ENCODE measurements around the gene DDX55.
"Not testable (repeated sequence)": the region's sequence is repeated elsewhere in the genome, so short reads cannot be mapped to it uniquely, and the experiment has no call there.

DDX55 gene, protein sequence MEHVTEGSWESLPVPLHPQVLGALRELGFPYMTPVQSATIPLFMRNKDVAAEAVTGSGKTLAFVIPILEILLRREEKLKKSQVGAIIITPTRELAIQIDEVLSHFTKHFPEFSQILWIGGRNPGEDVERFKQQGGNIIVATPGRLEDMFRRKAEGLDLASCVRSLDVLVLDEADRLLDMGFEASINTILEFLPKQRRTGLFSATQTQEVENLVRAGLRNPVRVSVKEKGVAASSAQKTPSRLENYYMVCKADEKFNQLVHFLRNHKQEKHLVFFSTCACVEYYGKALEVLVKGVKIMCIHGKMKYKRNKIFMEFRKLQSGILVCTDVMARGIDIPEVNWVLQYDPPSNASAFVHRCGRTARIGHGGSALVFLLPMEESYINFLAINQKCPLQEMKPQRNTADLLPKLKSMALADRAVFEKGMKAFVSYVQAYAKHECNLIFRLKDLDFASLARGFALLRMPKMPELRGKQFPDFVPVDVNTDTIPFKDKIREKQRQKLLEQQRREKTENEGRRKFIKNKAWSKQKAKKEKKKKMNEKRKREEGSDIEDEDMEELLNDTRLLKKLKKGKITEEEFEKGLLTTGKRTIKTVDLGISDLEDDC

DNA sequence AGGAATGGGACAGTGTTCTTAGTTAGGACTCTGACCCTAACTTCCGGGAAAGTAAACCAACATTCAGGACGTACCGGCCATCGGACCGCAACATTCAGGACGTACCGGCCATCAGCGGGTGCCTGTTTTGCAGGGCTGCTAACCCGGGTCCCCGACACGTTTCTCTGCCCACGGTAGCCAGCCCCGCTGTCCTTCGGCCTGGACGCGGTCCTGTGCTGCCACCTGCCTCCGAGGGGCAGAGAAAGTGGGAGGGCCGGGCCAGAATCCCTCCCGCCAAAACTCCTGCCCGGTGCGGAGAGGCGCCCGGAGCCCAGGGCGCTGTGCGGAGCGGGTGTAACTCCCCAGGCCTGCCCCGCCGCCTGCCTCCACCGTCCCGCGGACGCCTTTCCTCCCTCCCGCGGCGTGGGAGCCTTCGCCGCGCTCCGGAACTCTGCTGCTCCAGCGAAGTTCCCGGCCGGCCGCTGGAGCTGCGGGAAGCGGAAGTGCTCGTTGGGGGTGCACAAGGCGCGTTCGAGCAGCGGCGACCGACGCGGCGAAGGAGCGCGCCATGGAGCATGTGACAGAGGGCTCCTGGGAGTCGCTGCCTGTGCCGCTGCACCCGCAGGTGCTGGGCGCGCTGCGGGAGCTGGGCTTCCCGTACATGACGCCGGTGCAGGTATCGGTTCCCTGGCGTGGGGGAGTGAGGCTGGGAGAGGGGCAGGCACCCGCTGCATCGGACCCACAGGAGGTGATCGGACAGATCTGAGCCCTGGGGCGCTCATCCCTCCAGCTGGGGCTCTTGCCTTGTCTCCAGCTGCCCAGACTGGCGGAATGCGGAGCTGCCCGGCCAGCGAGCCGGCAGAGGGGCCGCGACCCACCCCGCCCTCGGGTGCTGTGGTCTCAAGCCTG, at the start of gene DDX55:
Gene DDX55 (plus strand): TSS at position 498 of the 888 bp plus-strand sequence. CDS start 50 bp downstream, at position 548.
- H3K27ac ChIP-seq (ENCODE audit: low read depth, low read length) = peak within 1 kb of the TSS; percentile 94
- H3K36me3 ChIP-seq (ENCODE audit: control insufficient read depth, insufficient read depth, low read length) = peaks cover 48% of the 10 kb centered on the region
- H3K4me1 ChIP-seq (ENCODE audit: control insufficient read depth, insufficient read depth, low read length) = peaks cover 3% of the 10 kb centered on the region; the same call in 1 of the 2 replicates
- H3K27me3 ChIP-seq (ENCODE audit: control insufficient read depth, insufficient read depth, low read length) = no peaks in the 10 kb centered on the region
- H3K9me3 ChIP-seq (ENCODE audit: control insufficient read depth, insufficient read depth, low read depth, low read length) = no peaks in the 10 kb centered on the region
- H3K9ac ChIP-seq (ENCODE audit: low read length) = peak within 1 kb of the TSS; percentile 99
- H3K4me3 ChIP-seq (ENCODE audit: low read depth, low read length) = peak within 1 kb of the TSS; percentile 100

DNA sequence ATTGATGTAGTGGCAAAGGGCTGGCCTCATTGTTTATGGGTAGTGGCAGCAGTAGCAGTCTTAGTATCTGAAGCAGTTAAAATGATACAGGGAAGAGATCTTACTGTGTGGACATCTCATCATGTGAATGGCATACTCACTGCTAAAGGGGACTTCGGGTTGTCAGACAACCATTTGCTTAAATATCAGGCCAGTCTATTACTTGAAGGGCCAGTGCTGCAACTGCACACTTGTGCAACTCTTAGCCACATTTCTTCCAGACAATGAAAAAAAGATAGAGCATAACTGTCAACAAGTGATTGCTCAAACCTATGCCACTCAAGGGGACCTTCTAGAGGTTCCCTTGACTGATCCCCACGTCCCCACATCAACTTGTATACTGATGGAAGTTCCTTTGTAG, 47.8 kb upstream of the DDX55 start:
- not testable (repeated sequence) for H3K9ac ChIP-seq (ENCODE audit: low read length); H3K4me3 ChIP-seq (ENCODE audit: low read depth, low read length); H3K9me3 ChIP-seq (ENCODE audit: control insufficient read depth, insufficient read depth, low read depth, low read length); H3K36me3 ChIP-seq (ENCODE audit: control insufficient read depth, insufficient read depth, low read length); H3K27ac ChIP-seq (ENCODE audit: low read depth, low read length); H3K4me1 ChIP-seq (ENCODE audit: control insufficient read depth, insufficient read depth, low read length); H3K27me3 ChIP-seq (ENCODE audit: control insufficient read depth, insufficient read depth, low read length)

DNA sequence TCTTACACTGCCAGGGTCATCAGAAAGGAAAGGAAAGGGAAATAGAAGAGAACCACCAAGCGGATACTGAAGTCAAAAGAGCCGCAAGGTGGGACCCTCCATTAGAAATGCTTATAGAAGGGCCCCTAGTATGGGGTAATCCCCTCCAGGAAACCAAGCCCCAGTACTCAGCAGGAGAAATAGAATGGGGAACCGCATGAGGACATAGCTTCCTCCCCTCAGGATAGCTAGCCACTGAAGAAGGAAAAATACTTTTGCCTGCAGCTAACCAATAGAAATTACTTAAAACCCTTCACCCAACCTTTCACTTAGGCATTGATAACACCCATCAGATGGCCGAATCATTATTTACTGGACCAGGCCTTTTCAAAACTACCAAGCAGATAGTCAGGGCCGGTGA, 47.1 kb upstream of the DDX55 start:
- not testable (repeated sequence) for H3K27ac ChIP-seq (ENCODE audit: low read depth, low read length)

DNA sequence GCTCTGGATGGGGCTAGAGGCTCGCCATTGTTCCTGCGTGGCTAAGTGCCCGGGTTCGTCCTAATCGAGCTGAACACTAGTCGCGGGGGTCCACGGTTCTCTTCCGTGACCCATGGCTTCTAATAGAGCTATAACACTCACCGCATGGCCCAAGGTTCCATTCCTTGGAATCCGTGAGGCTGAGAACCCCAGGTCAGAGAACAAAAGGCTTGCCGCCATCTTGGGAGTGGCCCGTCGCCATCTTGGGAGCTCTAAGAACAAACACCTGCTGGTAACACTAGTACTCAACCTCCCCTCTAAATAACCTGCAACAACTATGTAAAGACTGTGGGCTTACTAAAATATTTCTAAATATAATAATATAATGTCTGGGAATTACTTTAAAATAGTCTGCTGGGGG, 43.4 kb upstream of the DDX55 start:
- H3K9ac ChIP-seq (ENCODE audit: low read length); H3K4me1 ChIP-seq (ENCODE audit: control insufficient read depth, insufficient read depth, low read length); H3K9me3 ChIP-seq (ENCODE audit: control insufficient read depth, insufficient read depth, low read depth, low read length); H3K27me3 ChIP-seq (ENCODE audit: control insufficient read depth, insufficient read depth, low read length); H3K36me3 ChIP-seq (ENCODE audit: control insufficient read depth, insufficient read depth, low read length); H3K4me3 ChIP-seq (ENCODE audit: low read depth, low read length); H3K27ac ChIP-seq (ENCODE audit: low read depth, low read length): not testable (repeated sequence)

More for the DNA sequence above, 47.1 kb upstream of the DDX55 start:
- H3K4me1 ChIP-seq (ENCODE audit: control insufficient read depth, insufficient read depth, low read length); H3K9ac ChIP-seq (ENCODE audit: low read length); H3K36me3 ChIP-seq (ENCODE audit: control insufficient read depth, insufficient read depth, low read length); H3K27me3 ChIP-seq (ENCODE audit: control insufficient read depth, insufficient read depth, low read length); H3K9me3 ChIP-seq (ENCODE audit: control insufficient read depth, insufficient read depth, low read depth, low read length); H3K4me3 ChIP-seq (ENCODE audit: low read depth, low read length): not testable (repeated sequence)

DNA sequence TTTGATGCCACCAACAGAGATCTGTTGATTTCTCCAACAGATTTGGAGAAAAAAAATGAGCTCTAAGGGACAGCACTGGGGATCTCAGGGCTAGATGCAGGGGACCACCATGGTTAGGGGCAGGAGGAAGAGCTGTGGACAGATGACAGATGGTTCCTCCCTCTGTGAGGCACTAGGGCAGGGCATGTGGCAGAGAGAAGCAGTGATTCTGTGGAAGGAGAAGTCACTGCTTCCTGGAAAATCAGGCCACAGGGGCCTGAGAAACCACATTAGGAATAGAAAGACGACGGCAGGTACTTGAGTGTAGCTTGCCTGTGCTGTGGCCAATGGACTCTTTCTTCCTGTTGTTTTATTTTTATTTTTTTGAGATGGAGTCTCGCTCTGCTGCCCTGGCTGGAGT, 42.4 kb upstream of the DDX55 start:
- H3K36me3 ChIP-seq (ENCODE audit: control insufficient read depth, insufficient read depth, low read length) = no peaks in the 10 kb centered on the region
- no peak overlapping the region for H3K9ac ChIP-seq (ENCODE audit: low read length)
- H3K4me3 ChIP-seq (ENCODE audit: low read depth, low read length) = no peak overlapping the region
- no peak overlapping the region for H3K27ac ChIP-seq (ENCODE audit: low read depth, low read length)
- no peaks in the 10 kb centered on the region for H3K27me3 ChIP-seq (ENCODE audit: control insufficient read depth, insufficient read depth, low read length)
- no peaks in the 10 kb centered on the region for H3K4me1 ChIP-seq (ENCODE audit: control insufficient read depth, insufficient read depth, low read length)
- H3K9me3 ChIP-seq (ENCODE audit: control insufficient read depth, insufficient read depth, low read depth, low read length) = no peaks in the 10 kb centered on the region

DNA sequence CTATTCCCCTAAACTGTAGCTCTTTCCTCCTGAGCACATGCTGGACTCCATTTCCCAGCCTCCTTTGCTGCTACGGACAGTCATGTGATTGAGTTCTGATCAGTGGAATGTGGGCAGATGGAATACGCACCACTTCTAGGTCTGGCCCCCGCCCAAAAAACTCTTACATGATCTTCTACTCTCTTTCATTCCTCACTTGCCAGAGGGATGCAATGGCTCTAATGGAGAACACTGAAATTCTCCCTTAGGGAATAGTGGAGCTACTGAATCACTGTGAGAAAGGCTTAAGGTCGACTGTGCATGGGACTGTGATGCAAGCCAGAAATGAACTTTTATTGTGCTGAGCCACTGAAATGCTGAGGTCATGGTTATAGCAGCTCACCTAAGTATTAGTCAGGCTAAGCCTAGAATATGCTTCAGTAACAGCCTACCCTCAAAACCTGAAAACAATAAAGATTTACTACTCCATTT, 30.5 kb upstream of the DDX55 start:
- Histone ChIP-seq H3K9me3 (ENCODE audit: control insufficient read depth, insufficient read depth, low read depth, low read length) (peaks cover 7% of the 10 kb centered on the region), H3K27ac (ENCODE audit: low read depth, low read length) (no peak overlapping the region), H3K4me3 (ENCODE audit: low read depth, low read length) (0 out of 2 replicates have a peak overlapping the region, but pooled peaks have one; percentile 10), H3K36me3 (ENCODE audit: control insufficient read depth, insufficient read depth, low read length) (no peaks in the 10 kb centered on the region), H3K4me1 (ENCODE audit: control insufficient read depth, insufficient read depth, low read length) (peaks cover 10% of the 10 kb centered on the region; the same call in 1 of the 2 replicates), H3K27me3 (ENCODE audit: control insufficient read depth, insufficient read depth, low read length) (no peaks in the 10 kb centered on the region), H3K9ac (ENCODE audit: low read length) (no peak overlapping the region)

DNA sequence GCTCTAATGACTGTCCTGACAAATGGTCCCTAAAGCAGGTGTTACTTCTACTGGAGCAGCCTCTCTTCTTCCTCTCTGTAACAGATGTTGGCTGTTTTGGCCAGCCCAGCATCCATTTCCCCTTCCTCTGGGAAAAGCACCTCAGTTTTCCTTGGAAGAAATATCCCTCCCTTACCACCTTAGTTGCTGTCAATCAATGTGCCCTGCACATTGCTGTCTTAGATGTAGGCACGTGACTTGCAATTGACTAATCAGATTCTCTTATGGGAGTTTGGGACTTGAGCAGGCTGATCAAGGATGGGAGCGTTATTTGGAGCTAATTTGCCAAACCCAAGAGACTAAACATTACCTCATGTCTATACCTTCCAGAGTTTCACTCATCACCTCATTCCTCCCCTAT, 29.5 kb upstream of the DDX55 start:
- Histone ChIP-seq H3K27ac (ENCODE audit: low read depth, low read length) (no peak overlapping the region), H3K4me1 (ENCODE audit: control insufficient read depth, insufficient read depth, low read length) (peaks cover 10% of the 10 kb centered on the region; the same call in 1 of the 2 replicates), H3K36me3 (ENCODE audit: control insufficient read depth, insufficient read depth, low read length) (no peaks in the 10 kb centered on the region; the same call in 1 of the 2 replicates), H3K27me3 (ENCODE audit: control insufficient read depth, insufficient read depth, low read length) (no peaks in the 10 kb centered on the region), H3K4me3 (ENCODE audit: low read depth, low read length) (no peak overlapping the region), H3K9me3 (ENCODE audit: control insufficient read depth, insufficient read depth, low read depth, low read length) (peaks cover 9% of the 10 kb centered on the region), H3K9ac (ENCODE audit: low read length) (no peak overlapping the region)

DNA sequence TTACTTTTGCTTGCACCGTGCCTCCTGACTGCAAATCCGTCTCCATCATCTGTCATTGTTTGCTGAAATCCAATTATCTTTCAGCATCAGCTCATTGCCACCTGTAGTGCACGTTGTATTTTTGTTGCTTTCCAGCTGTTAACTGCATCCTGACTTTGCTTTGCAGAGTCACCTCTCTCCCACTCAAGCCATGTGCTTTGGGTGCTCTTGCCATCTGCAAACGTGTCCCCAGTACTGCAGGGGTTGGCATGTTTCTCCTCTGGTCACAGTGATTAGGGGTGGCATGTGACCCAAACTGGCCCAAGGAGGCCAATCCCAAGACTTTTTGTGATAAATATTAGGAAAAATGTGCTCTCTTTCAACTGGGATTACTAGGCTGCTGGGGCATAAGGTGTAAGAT, 28.0 kb upstream of the DDX55 start:
- H3K4me3 ChIP-seq (ENCODE audit: low read depth, low read length) = no peak overlapping the region
- no peaks in the 10 kb centered on the region; the same call in 1 of the 2 replicates for H3K36me3 ChIP-seq (ENCODE audit: control insufficient read depth, insufficient read depth, low read length)
- H3K9me3 ChIP-seq (ENCODE audit: control insufficient read depth, insufficient read depth, low read depth, low read length) = peaks cover 9% of the 10 kb centered on the region
- H3K27ac ChIP-seq (ENCODE audit: low read depth, low read length) = no peak overlapping the region
- no peaks in the 10 kb centered on the region for H3K27me3 ChIP-seq (ENCODE audit: control insufficient read depth, insufficient read depth, low read length)
- peaks cover 10% of the 10 kb centered on the region; the same call in 1 of the 2 replicates for H3K4me1 ChIP-seq (ENCODE audit: control insufficient read depth, insufficient read depth, low read length)
- no peak overlapping the region for H3K9ac ChIP-seq (ENCODE audit: low read length)

DNA sequence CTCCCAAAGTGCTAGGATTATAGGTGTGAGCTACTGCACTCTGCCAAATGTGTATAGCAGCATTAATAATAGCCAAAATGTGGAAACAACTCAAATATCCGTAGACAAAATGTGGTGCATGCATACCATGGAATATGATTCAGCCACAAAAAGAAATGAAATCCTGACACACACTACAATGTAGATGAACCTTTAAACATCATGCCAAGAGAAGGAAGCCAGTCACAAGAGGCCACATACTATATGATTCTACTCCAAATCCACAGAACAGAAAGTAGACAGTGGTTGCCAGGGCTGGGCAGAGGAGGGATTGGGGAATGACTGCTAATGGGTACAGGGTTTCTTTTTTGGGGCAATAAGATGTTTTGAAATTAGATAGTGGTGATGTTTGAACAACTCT, 25.3 kb upstream of the DDX55 start:
- H3K4me1 ChIP-seq (ENCODE audit: control insufficient read depth, insufficient read depth, low read length) = no peaks in the 10 kb centered on the region
- H3K9me3 ChIP-seq (ENCODE audit: control insufficient read depth, insufficient read depth, low read depth, low read length) = peaks cover 9% of the 10 kb centered on the region
- no peaks in the 10 kb centered on the region for H3K27me3 ChIP-seq (ENCODE audit: control insufficient read depth, insufficient read depth, low read length)
- no peak overlapping the region for H3K4me3 ChIP-seq (ENCODE audit: low read depth, low read length)
- no peak overlapping the region for H3K9ac ChIP-seq (ENCODE audit: low read length)
- H3K27ac ChIP-seq (ENCODE audit: low read depth, low read length) = no peak overlapping the region
- no peaks in the 10 kb centered on the region; the same call in 1 of the 2 replicates for H3K36me3 ChIP-seq (ENCODE audit: control insufficient read depth, insufficient read depth, low read length)

DNA sequence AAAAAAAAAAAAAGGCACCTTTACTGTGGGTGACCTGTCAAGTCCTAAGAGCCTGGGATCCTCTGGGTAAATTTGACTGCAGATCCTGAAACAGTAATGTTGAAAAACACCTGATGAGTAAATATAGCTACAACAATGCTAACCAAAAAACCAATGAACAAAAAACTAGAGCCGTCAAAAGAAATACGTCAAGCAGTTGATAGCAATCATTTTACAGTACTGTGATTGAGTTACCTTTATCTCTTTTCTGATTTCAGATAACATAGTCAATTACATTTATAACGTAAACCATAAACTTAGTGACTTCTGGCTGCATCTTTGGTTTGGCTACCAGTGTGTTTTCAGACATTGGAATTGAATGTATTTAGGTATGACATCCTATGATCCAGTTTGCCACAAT, 23.7 kb upstream of the DDX55 start:
- Histone ChIP-seq H3K4me1 (ENCODE audit: control insufficient read depth, insufficient read depth, low read length) (no peaks in the 10 kb centered on the region), H3K9me3 (ENCODE audit: control insufficient read depth, insufficient read depth, low read depth, low read length) (peaks cover 9% of the 10 kb centered on the region), H3K9ac (ENCODE audit: low read length) (no peak overlapping the region), H3K27ac (ENCODE audit: low read depth, low read length) (no peak overlapping the region), H3K27me3 (ENCODE audit: control insufficient read depth, insufficient read depth, low read length) (no peaks in the 10 kb centered on the region), H3K36me3 (ENCODE audit: control insufficient read depth, insufficient read depth, low read length) (no peaks in the 10 kb centered on the region; the same call in 1 of the 2 replicates), H3K4me3 (ENCODE audit: low read depth, low read length) (no peak overlapping the region)
